K562 (cell line): ENCODE results near the gene NRN1. TPM values are rescaled to one million over a fixed set of nuclear protein-coding genes. Genes with fewer than 3 reads are reported as not detected.

Experiments
- SMAD2 ChIP-seq: fragments of 150-350 bp; IDR thresholded peaks from 2 replicates; pipeline ENCODE4 v1.6.1; 2014; ENCODE audit warnings: low read depth, mild to moderate bottlenecking, low read length
- SREBF2 ChIP-seq: sonication (generic); formaldehyde crosslinking; IDR thresholded peaks from 2 replicates; pipeline ENCODE4 v1.4.0; 2020; ENCODE audit warnings: mild to moderate bottlenecking, missing genetic modification reagents
- SRSF9 ChIP-seq: fragments of 200-400 bp; formaldehyde crosslinking; IDR thresholded peaks from 2 replicates; pipeline ENCODE4 v1.6.1; 2017; ENCODE audit warnings: low read depth, low read length, borderline replicate concordance
- ZBTB7A ChIP-seq: IDR thresholded peaks from 2 replicates; pipeline ENCODE4 v1.6.1; 2011; ENCODE audit warnings: low read depth, mild to moderate bottlenecking, low read length, moderate library complexity, borderline replicate concordance; ENCODE audit not compliant: control insufficient read depth
- ZKSCAN1 ChIP-seq: fragments of 150-350 bp; IDR thresholded peaks from 2 replicates; pipeline ENCODE4 v1.6.1; 2016; ENCODE audit warnings: low read depth, low read length
- ZNF561 ChIP-seq: fragments of 450-650 bp; formaldehyde crosslinking; conservative IDR thresholded peaks from 2 replicates; pipeline ENCODE4 v1.4.0; 2020; ENCODE audit warnings: mild to moderate bottlenecking, moderate library complexity
- ZNF79 ChIP-seq: fragments of 250-450 bp; sonication (Bioruptor Pico); IDR thresholded peaks from 2 replicates; pipeline ENCODE4 v1.4.0; 2020; ENCODE audit warnings: low read depth, mild to moderate bottlenecking, moderate library complexity
- polyA plus RNA-seq, 8 experiments: library from polyadenylated mRNA; depleted of rRNA in 4 of 8; stranded (reverse) in 5 of 8; unstranded in 3 of 8; fragments of >200 nt; fragmentation: Nextera tagmentation in 2 of 8; fragmentation: Illumina TruSeq in 1 of 8; extraction: Ambion mirVana in 2 of 8; extraction: Trizol in 1 of 8; gene quantifications; 2 replicates each; pipeline versions ENCODE4 v1.2.1 to v1.2.3, GENCODE V29; 2011 to 2014; ENCODE audit warnings: inconsistent platforms in 1 of 8, missing spikeins in 1 of 8
- total RNA-seq, 7 experiments: library from RNA; depleted of rRNA in 6 of 7; stranded (reverse); fragments of >200 nt in 6 of 7; fragmentation: Illumina TruSeq in 2 of 7; extraction: Trizol in 2 of 7; gene quantifications; 2 replicates each; pipeline versions ENCODE4 v1.2.1 to v1.2.3, GENCODE V29; 2011 to 2021; ENCODE audit warnings: low replicate concordance in 1 of 7
- TF ChIP-seq, protein P1 (sequence below): fragments of 200-800 bp; sonication (Bioruptor generic); IDR thresholded peaks from 2 replicates; pipeline ENCODE4 v1.6.1; 2017; ENCODE audit warnings: missing genetic modification characterization, missing compliant biosample characterization
- TF ChIP-seq, protein P2 (sequence below), 3 experiments: fragments of 200-800 bp in 1 of 3; sonication (Bioruptor generic) in 1 of 3; sonication (generic) in 1 of 3; formaldehyde crosslinking in 1 of 3; IDR thresholded peaks; 2 replicates each; pipeline versions ENCODE4 v1.6.1 to v1.8.0; 2016 to 2022; ENCODE audit warnings: mild to moderate bottlenecking in 2 of 3, missing compliant biosample characterization in 2 of 3, missing genetic modification characterization in 2 of 3, missing genetic modification reagents in 1 of 3
- TF ChIP-seq, protein P3 (sequence below): fragments of 450-650 bp; IDR thresholded peaks from 2 replicates; pipeline ENCODE4 v1.6.1; 2018; ENCODE audit warnings: mild to moderate bottlenecking, low read depth; ENCODE audit not compliant: partially characterized antibody
- TF ChIP-seq, protein P4 (sequence below): fragments of 250-450 bp; sonication (Bioruptor Pico); IDR thresholded peaks from 2 replicates; pipeline ENCODE4 v1.5.0; 2020; ENCODE audit warnings: mild to moderate bottlenecking, borderline replicate concordance
- TF ChIP-seq, protein P5 (sequence below): fragments of 200-800 bp; sonication (Bioruptor generic); IDR thresholded peaks from 2 replicates; pipeline ENCODE4 v1.6.1; 2016; ENCODE audit warnings: missing genetic modification characterization, missing compliant biosample characterization
- TF ChIP-seq, protein P6 (sequence below): sonication (generic); formaldehyde crosslinking; IDR thresholded peaks from 2 replicates; pipeline ENCODE4 v1.9.0; 2022; ENCODE audit warnings: mild to moderate bottlenecking, missing genetic modification reagents

Gene NRN1
- total and polyA plus RNA-seq, 9 of the 15 experiments (the other 6 are each of a cell fraction or from before 2014, with no cell fraction given), result not detected

DNA sequence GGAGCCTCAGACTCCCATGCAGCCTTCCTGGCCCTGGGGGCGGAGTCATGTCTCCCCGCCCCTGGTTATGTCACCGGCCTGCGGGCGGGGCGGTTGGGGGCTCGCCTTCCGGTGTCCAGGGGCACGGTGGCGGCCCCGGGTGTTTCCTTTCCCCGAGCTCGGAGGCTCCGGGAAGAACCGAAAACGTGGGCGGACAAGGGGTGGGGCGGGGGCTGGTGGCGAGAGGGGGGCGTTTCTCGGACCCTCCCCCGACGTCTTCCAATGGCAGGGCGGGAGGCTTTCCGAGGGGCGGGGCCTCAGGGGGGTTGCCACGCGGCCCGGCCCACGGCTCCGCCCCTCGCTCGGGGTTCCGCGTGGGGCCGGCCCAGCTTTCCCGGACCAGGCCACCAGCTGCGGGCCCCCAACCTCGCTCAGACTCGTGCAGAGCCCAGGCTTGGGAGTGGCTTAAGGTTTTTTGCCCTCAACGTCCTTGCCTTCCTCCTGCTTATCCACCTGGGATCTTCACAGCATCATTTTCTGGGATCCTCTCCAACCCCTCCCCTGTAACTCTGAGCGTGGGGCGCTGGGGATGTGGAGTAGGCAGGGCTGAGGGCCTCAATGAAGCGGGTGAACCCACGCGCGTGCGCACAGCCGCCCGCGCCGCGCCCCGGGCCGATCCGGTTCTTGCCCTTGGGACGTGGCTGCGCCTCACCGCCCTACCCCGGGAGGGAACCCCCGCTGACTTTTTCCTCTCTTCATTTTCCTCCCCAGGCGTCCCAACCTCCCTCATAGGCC, 2.1 kb upstream of the NRN1 start (continued):
- no peak for TF ChIP-seq SMAD2
- TF ChIP-seq, protein P1, sequence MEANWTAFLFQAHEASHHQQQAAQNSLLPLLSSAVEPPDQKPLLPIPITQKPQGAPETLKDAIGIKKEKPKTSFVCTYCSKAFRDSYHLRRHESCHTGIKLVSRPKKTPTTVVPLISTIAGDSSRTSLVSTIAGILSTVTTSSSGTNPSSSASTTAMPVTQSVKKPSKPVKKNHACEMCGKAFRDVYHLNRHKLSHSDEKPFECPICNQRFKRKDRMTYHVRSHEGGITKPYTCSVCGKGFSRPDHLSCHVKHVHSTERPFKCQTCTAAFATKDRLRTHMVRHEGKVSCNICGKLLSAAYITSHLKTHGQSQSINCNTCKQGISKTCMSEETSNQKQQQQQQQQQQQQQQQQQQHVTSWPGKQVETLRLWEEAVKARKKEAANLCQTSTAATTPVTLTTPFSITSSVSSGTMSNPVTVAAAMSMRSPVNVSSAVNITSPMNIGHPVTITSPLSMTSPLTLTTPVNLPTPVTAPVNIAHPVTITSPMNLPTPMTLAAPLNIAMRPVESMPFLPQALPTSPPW (CRISPR knock-in tag), result peak; percentile 96
- TF ChIP-seq, protein P2, sequence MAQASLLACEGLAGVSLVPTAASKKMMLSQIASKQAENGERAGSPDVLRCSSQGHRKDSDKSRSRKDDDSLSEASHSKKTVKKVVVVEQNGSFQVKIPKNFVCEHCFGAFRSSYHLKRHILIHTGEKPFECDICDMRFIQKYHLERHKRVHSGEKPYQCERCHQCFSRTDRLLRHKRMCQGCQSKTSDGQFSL (CRISPR knock-in tag; IDR thresholded peaks at IDR 0.05), result no peak
- TF ChIP-seq, protein P2 (tag; IDR thresholded peaks at IDR 0.05), result no peak
- no peak for TF ChIP-seq ZNF561 (CRISPR knock-in tag)
- TF ChIP-seq, protein P3, sequence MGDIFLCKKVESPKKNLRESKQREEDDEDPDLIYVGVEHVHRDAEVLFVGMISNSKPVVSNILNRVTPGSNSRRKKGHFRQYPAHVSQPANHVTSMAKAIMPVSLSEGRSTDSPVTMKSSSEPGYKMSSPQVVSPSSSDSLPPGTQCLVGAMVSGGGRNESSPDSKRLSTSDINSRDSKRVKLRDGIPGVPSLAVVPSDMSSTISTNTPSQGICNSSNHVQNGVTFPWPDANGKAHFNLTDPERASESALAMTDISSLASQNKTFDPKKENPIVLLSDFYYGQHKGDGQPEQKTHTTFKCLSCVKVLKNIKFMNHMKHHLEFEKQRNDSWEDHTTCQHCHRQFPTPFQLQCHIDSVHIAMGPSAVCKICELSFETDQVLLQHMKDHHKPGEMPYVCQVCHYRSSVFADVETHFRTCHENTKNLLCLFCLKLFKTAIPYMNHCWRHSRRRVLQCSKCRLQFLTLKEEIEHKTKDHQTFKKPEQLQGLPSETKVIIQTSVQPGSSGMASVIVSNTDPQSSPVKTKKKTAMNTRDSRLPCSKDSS, result no peak
- TF ChIP-seq ZKSCAN1, result no peak
- TF ChIP-seq SREBF2 (CRISPR knock-in tag), result no peak
- TF ChIP-seq ZNF79 (CRISPR knock-in tag), result no peak
- TF ChIP-seq, protein P4, sequence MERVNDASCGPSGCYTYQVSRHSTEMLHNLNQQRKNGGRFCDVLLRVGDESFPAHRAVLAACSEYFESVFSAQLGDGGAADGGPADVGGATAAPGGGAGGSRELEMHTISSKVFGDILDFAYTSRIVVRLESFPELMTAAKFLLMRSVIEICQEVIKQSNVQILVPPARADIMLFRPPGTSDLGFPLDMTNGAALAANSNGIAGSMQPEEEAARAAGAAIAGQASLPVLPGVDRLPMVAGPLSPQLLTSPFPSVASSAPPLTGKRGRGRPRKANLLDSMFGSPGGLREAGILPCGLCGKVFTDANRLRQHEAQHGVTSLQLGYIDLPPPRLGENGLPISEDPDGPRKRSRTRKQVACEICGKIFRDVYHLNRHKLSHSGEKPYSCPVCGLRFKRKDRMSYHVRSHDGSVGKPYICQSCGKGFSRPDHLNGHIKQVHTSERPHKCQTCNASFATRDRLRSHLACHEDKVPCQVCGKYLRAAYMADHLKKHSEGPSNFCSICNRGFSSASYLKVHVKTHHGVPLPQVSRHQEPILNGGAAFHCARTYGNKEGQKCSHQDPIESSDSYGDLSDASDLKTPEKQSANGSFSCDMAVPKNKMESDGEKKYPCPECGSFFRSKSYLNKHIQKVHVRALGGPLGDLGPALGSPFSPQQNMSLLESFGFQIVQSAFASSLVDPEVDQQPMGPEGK (CRISPR knock-in tag), result no peak
- peak; percentile 51; the same call in 1 of the 2 replicates for TF ChIP-seq ZBTB7A
- TF ChIP-seq, protein P5, sequence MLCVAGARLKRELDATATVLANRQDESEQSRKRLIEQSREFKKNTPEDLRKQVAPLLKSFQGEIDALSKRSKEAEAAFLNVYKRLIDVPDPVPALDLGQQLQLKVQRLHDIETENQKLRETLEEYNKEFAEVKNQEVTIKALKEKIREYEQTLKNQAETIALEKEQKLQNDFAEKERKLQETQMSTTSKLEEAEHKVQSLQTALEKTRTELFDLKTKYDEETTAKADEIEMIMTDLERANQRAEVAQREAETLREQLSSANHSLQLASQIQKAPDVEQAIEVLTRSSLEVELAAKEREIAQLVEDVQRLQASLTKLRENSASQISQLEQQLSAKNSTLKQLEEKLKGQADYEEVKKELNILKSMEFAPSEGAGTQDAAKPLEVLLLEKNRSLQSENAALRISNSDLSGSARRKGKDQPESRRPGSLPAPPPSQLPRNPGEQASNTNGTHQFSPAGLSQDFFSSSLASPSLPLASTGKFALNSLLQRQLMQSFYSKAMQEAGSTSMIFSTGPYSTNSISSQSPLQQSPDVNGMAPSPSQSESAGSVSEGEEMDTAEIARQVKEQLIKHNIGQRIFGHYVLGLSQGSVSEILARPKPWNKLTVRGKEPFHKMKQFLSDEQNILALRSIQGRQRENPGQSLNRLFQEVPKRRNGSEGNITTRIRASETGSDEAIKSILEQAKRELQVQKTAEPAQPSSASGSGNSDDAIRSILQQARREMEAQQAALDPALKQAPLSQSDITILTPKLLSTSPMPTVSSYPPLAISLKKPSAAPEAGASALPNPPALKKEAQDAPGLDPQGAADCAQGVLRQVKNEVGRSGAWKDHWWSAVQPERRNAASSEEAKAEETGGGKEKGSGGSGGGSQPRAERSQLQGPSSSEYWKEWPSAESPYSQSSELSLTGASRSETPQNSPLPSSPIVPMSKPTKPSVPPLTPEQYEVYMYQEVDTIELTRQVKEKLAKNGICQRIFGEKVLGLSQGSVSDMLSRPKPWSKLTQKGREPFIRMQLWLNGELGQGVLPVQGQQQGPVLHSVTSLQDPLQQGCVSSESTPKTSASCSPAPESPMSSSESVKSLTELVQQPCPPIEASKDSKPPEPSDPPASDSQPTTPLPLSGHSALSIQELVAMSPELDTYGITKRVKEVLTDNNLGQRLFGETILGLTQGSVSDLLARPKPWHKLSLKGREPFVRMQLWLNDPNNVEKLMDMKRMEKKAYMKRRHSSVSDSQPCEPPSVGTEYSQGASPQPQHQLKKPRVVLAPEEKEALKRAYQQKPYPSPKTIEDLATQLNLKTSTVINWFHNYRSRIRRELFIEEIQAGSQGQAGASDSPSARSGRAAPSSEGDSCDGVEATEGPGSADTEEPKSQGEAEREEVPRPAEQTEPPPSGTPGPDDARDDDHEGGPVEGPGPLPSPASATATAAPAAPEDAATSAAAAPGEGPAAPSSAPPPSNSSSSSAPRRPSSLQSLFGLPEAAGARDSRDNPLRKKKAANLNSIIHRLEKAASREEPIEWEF (CRISPR knock-in tag), result no peak
- no peak for TF ChIP-seq SRSF9
- TF ChIP-seq, protein P6, sequence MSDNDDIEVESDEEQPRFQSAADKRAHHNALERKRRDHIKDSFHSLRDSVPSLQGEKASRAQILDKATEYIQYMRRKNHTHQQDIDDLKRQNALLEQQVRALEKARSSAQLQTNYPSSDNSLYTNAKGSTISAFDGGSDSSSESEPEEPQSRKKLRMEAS (CRISPR knock-in tag), result peak; percentile 49; the same call in 1 of the 2 replicates
